Left renal cortex interstitium (tissue), 4 donors: ENCODE results near the gene ZNF236. TPM values are rescaled to one million over a fixed set of nuclear protein-coding genes. Genes with fewer than 3 reads are reported as not detected.
"Not testable (repeated sequence)": the region's sequence is repeated elsewhere in the genome, so short reads cannot be mapped to it uniquely, and the experiment has no call there.

ENCODE experiments used
- DNase-seq, 4 donors: peaks; one replicate each; pipeline ENCODE4 v3.0.0-alpha.2; 2013; ENCODE audit warnings: low read depth in 4 of 4, low spot score in 2 of 4, missing footprints in 1 of 4
- polyA plus RNA-seq, 4 donors: library from polyadenylated mRNA; unstranded; fragments of 120-200 nt; gene quantifications; one replicate each; pipeline ENCODE4 v1.2.1, GENCODE V29; 2013; ENCODE audit not compliant: insufficient read length in 4 of 4

Gene ZNF236
- polyA plus RNA-seq, 4 donors, result 8.4 to 13.1 (median 10.2) TPM

GRCh38 chr18:76937597-76937996 lies 115.2 kb downstream of the ZNF236 start:
- no peak for DNase-seq

- no peak for DNase-seq
Measured at GRCh38 chr18:76938619-76939018, 116.3 kb downstream of the ZNF236 start.

- no peak for DNase-seq
Measured at GRCh38 chr18:76941284-76941683, 118.9 kb downstream of the ZNF236 start.

- no peak for DNase-seq
Measured at GRCh38 chr18:76943542-76944339, 121.4 kb downstream of the ZNF236 start.

GRCh38 chr18:76944346-76944745 lies 122.0 kb downstream of the ZNF236 start:
- not testable (repeated sequence) for DNase-seq

GRCh38 chr18:76948345-76948744 lies 126.0 kb downstream of the ZNF236 start:
- DNase-seq, result no peak

- DNase-seq, result no peak
Measured at GRCh38 chr18:76951456-76952247, 129.3 kb downstream of the ZNF236 start.

GRCh38 chr18:76952747-76953146 lies 130.4 kb downstream of the ZNF236 start:
- DNase-seq, result no peak

- no peak for DNase-seq
Measured at GRCh38 chr18:76953156-76953555, 130.8 kb downstream of the ZNF236 start.

GRCh38 chr18:76953583-76954233 lies 131.4 kb downstream of the ZNF236 start:
- no peak for DNase-seq

- DNase-seq, result no peak
Measured at GRCh38 chr18:76955524-76956170, 133.3 kb downstream of the ZNF236 start.

- DNase-seq, result no peak
Measured at GRCh38 chr18:76956648-76957047, 134.3 kb downstream of the ZNF236 start.

- no peak for DNase-seq
Measured at GRCh38 chr18:76957384-76958355, 135.3 kb downstream of the ZNF236 start.

GRCh38 chr18:76958692-76959341 lies 136.5 kb downstream of the ZNF236 start:
- DNase-seq, result no peak

- DNase-seq, result no peak
Measured at GRCh38 chr18:76959605-76960004, 137.2 kb downstream of the ZNF236 start.

- DNase-seq, result no peak
Measured at GRCh38 chr18:76960528-76961035, 138.2 kb downstream of the ZNF236 start.

GRCh38 chr18:76962851-76963250 lies 140.5 kb downstream of the ZNF236 start:
- no peak for DNase-seq

GRCh38 chr18:76963936-76964335 lies 141.6 kb downstream of the ZNF236 start:
- no peak for DNase-seq
